HPDE6-E6E7 (cell line): ENCODE results near the gene ABCC4.
"Not testable (repeated sequence)": the region's sequence is repeated elsewhere in the genome, so short reads cannot be mapped to it uniquely, and the experiment has no call there.

Experiments
- DNase-seq: peaks from one replicate; pipeline ENCODE4 v3.0.0; 2011; ENCODE audit warnings: missing footprints; ENCODE audit errors: extremely low spot score

Gene ABCC4

GRCh38 chr13:95300625-95301182 lies 547 bp downstream of the ABCC4 start:
- DNase-seq: no peak

GRCh38 chr13:95298971-95299621 lies 2.2 kb downstream of the ABCC4 start:
- DNase-seq: no peak

- no peak for DNase-seq
Observed at GRCh38 chr13:95298169-95298965, 2.9 kb downstream of the ABCC4 start.

- DNase-seq: no peak
Observed at GRCh38 chr13:95296326-95296925, 4.8 kb downstream of the ABCC4 start.

- no peak for DNase-seq
Observed at GRCh38 chr13:95295026-95295425, 6.2 kb downstream of the ABCC4 start.

- DNase-seq: no peak
Observed at GRCh38 chr13:95292622-95293021, 8.6 kb downstream of the ABCC4 start.

- DNase-seq: not testable (repeated sequence)
Observed at GRCh38 chr13:95289901-95290300, 11.3 kb downstream of the ABCC4 start.

- DNase-seq: no peak
Observed at GRCh38 chr13:95289020-95289444, 12.2 kb downstream of the ABCC4 start.

- no peak for DNase-seq
Observed at GRCh38 chr13:95284436-95284835, 16.8 kb downstream of the ABCC4 start.

- no peak for DNase-seq
Observed at GRCh38 chr13:95279016-95279415, 22.2 kb downstream of the ABCC4 start.

GRCh38 chr13:95276037-95276505 lies 25.2 kb downstream of the ABCC4 start:
- DNase-seq: no peak

- no peak for DNase-seq
Observed at GRCh38 chr13:95275322-95276036, 25.8 kb downstream of the ABCC4 start.

GRCh38 chr13:95273592-95274132 lies 27.6 kb downstream of the ABCC4 start:
- not testable (repeated sequence) for DNase-seq

GRCh38 chr13:95272076-95272475 lies 29.2 kb downstream of the ABCC4 start:
- not testable (repeated sequence) for DNase-seq

GRCh38 chr13:95269756-95270155 lies 31.5 kb downstream of the ABCC4 start:
- DNase-seq: no peak

GRCh38 chr13:95268343-95269065 lies 32.7 kb downstream of the ABCC4 start:
- not testable (repeated sequence) for DNase-seq

- DNase-seq: peak; percentile 13
Observed at GRCh38 chr13:95267662-95268342, 33.4 kb downstream of the ABCC4 start.

GRCh38 chr13:95264225-95264624 lies 37.0 kb downstream of the ABCC4 start:
- DNase-seq: no peak

- DNase-seq: no peak
Observed at GRCh38 chr13:95262837-95263384, 38.3 kb downstream of the ABCC4 start.

GRCh38 chr13:95261956-95262355 lies 39.3 kb downstream of the ABCC4 start:
- no peak for DNase-seq
